ENCODE measurements around the gene PSAP.

Gene PSAP

DNA sequence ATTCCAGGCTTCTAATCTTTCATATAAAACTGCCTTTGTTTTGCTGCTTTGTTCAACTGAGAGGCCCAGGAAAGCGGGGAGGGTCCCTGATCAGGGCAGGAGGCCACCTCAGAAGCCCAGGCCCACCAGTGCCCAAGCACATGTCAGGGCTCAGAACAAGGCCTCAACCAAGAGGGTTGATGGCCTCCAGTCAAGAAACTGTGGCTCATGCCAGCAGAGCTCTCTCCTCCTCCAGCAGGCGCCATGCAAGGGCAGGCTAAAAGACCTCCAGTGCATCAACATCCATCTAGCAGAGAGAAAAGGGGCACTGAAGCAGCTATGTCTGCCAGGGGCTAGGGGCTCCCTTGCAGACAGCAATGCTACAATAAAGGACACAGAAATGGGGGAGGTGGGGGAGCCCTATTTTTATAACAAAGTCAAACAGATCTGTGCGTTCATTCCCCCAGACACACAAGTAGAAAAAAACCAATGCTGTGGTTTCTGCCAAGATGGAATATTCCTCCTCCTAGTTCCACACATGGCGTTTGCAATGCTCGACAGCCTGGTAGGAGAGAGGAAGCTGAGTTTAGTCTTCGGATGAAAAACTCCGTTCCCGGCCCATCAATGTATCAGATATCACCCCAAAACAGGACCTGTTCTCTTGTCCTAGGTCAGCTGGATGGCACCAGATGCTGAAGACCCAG lies 34.0 kb downstream of the PSAP start:
- TF ChIP-seq, protein P1, sequence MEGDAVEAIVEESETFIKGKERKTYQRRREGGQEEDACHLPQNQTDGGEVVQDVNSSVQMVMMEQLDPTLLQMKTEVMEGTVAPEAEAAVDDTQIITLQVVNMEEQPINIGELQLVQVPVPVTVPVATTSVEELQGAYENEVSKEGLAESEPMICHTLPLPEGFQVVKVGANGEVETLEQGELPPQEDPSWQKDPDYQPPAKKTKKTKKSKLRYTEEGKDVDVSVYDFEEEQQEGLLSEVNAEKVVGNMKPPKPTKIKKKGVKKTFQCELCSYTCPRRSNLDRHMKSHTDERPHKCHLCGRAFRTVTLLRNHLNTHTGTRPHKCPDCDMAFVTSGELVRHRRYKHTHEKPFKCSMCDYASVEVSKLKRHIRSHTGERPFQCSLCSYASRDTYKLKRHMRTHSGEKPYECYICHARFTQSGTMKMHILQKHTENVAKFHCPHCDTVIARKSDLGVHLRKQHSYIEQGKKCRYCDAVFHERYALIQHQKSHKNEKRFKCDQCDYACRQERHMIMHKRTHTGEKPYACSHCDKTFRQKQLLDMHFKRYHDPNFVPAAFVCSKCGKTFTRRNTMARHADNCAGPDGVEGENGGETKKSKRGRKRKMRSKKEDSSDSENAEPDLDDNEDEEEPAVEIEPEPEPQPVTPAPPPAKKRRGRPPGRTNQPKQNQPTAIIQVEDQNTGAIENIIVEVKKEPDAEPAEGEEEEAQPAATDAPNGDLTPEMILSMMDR (IDR thresholded peaks at IDR 0.05; ENCODE audit: control insufficient read depth, extremely low read depth, insufficient read depth): no peak
- DNase-seq (ENCODE audit: low read depth): no peak
- H3K4me3 ChIP-seq (ENCODE audit: low read depth, low read length): no peak overlapping the region

DNA sequence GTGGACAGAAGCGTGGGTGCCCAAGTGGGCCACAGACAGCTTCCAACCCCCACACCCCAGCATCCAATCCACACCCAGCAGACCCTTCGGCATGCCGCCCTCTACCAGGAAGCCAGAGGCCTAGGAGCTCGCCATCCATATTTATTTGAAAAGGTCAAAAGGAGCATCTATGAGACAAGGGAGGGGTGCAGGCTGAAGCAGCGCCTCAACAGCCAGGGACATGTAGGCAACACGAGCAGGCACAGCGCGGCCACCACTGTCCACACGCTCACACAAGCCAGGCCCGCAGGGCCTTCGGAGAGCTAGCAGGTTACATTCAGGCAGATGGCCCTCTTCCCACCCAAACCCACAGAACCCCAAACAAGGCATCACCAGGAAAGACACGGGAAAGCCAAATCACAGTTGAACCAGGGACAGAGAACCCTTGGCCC lies 34.6 kb downstream of the PSAP start:
- DNase-seq (ENCODE audit: low read depth): no peak
- no peak overlapping the region for H3K4me3 ChIP-seq (ENCODE audit: low read depth, low read length)
- TF ChIP-seq, protein P1 (IDR thresholded peaks at IDR 0.05; ENCODE audit: control insufficient read depth, extremely low read depth, insufficient read depth): no peak

- no peak for DNase-seq (ENCODE audit: low read depth)
- H3K4me3 ChIP-seq (ENCODE audit: low read depth, low read length): no peak overlapping the region
Observed at GRCh38 chr10:71815515-71816130, 35.4 kb downstream of the PSAP start.

GRCh38 chr10:71814922-71815411 lies 36.1 kb downstream of the PSAP start:
- TF ChIP-seq, protein P1 (IDR thresholded peaks at IDR 0.05; ENCODE audit: control insufficient read depth, extremely low read depth, insufficient read depth): no peak
- H3K4me3 ChIP-seq (ENCODE audit: low read depth, low read length): no peak overlapping the region
- no peak for DNase-seq (ENCODE audit: low read depth)

More at GRCh38 chr10:71815515-71816130, 35.4 kb downstream of the PSAP start:
- TF ChIP-seq, protein P1 (IDR thresholded peaks at IDR 0.05; ENCODE audit: control insufficient read depth, extremely low read depth, insufficient read depth): no peak

GRCh38 chr10:71812913-71813590 lies 38.0 kb downstream of the PSAP start:
- TF ChIP-seq, protein P1 (IDR thresholded peaks at IDR 0.05; ENCODE audit: control insufficient read depth, extremely low read depth, insufficient read depth): no peak
- no peak overlapping the region for H3K4me3 ChIP-seq (ENCODE audit: low read depth, low read length)
- no peak for DNase-seq (ENCODE audit: low read depth)

- DNase-seq (ENCODE audit: low read depth): no peak
- TF ChIP-seq, protein P1 (IDR thresholded peaks at IDR 0.05; ENCODE audit: control insufficient read depth, extremely low read depth, insufficient read depth): peak; percentile 86
- H3K4me3 ChIP-seq (ENCODE audit: low read depth, low read length): no peak overlapping the region
Observed at GRCh38 chr10:71812016-71812912, 38.8 kb downstream of the PSAP start.
